ENCODE measurements around the gene CSNK2A3.

- TF ChIP-seq CTCF (IDR thresholded peaks at IDR 0.05; ENCODE audit: borderline replicate concordance, extremely low read depth, low read length, poor library complexity, severe bottlenecking): no peak
- TF ChIP-seq EZH2 (IDR thresholded peaks at IDR 0.05; ENCODE audit: borderline replicate concordance, low read depth, low read length, severe bottlenecking): no peak
Measured at GRCh38 chr11:11363674-11364073, 10.6 kb upstream of the CSNK2A3 start.

Data from DND-41 (cell line).